HG03095 (cell line): ENCODE measurements around the gene ANKRD40CL.

Experiments used
- ATAC-seq: cut with Tn5 transposase; IDR thresholded peaks from one replicate; pipeline ENCODE4 v1.9.1; 2021; ENCODE audit warnings: moderate library complexity; ENCODE audit not compliant: unreplicated experiment

The ANKRD40CL gene

DNA sequence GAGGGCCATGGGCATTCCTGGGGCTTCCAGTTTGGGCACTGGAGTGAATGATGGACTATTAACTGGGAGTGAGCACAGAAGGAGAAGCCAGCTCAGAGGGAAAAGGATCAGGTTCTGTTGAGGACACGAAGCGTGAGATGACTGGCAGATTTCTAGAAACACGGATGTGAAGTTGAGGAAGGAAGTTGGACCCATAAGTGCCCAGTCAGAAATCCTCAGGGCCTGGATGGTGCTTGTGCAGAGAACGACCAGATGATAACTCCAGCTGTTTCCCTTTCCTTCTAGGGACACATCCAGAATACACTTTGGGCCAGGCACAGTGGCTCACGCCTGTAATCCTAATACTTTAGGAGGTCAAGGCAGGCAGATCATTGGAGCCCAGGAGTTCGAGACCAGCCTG, 23.3 kb upstream of the ANKRD40CL start:
- no peak for ATAC-seq

DNA sequence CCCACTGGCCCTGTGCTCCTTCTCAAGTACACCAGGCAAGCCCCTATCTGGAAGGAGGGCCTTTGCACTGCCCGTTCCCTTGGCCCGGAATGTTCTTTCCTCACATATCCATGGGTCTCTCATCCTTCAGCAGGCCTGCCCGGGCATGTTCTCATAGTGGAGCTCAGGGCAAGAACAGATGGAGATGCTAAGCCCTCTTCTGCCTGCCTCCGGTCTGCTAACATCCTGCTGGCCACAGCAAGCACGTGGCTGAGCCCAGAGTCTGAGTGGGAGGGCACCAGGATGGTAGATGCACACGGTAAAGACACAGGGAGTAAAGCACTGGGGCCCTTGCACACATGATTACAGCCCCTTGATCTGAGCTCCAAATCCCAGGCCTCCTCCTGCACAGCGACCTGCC, 19.8 kb upstream of the ANKRD40CL start:
- ATAC-seq: no peak

- no peak for ATAC-seq
These were observed 18.7 kb upstream of the ANKRD40CL start for GRCh38 chr17:50785946-50786570.

DNA sequence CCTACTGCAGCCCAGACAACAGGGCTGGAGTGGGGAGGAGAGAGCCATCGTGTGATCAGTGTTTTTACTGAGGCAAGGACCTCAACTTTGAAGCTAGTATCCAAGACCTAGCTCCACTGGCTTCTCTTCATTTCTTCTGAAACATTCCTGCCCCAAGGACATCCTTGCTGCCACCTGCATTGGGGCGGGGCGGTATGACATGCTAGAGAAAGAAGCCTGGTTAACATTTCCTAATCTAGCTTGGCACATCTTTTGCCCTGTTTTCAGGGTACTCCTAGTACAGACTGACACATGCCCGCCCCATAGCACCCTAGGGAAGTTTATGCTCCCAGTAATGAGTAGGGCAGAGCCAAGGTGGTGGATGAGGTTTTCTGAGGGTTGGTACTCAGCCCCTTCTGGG, 17.8 kb upstream of the ANKRD40CL start:
- ATAC-seq: no peak

- no peak for ATAC-seq
These were observed 16.6 kb upstream of the ANKRD40CL start for GRCh38 chr17:50783905-50784304.

DNA sequence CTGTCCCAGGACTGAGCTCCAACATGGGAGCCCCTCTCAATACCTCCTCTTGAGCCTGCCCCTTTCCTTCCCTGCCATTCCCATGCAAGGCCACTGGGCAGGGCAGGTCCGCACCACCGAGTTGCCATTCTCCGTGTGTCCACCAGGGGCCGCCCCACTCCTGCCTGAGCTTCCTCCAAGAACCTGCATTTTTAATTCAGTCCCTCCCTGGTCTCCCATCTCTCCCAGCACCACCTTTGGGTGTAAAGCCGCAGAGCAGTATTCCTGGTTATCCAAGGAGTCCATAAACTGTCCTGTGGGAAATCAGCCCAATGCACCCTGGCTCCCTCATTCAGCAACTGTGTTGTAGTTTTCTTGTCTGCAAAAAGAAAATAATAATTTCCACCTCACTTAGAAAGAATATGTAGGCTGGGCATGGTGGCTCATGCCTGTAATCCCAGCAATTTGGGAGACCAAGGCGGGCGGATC, 15.9 kb upstream of the ANKRD40CL start:
- no peak for ATAC-seq

DNA sequence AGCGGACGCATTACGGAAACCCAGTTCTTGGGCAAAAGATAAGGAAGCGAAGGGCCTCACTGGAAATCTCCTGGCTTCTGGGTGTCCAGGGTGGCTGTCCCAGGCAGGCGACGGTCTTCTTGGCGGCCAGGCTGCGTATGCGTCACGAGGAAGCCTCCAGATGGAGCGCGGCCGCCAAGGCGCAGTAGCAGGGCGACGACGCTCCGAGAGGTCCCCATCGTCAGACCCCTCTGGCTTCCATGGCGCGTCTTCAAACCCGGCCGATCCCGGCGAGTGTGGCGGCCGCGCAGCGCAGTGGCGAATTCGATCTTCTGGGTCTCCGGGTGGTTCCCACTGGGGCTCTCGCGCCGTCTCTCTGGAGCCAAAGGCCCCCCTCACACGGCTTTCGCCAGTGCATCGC, 13.8 kb upstream of the ANKRD40CL start:
- no peak for ATAC-seq

GRCh38 chr17:50779747-50780353, 12.5 kb upstream of the ANKRD40CL start:
- no peak for ATAC-seq

- ATAC-seq: no peak
These were observed 11.7 kb upstream of the ANKRD40CL start for GRCh38 chr17:50778988-50779387.

DNA sequence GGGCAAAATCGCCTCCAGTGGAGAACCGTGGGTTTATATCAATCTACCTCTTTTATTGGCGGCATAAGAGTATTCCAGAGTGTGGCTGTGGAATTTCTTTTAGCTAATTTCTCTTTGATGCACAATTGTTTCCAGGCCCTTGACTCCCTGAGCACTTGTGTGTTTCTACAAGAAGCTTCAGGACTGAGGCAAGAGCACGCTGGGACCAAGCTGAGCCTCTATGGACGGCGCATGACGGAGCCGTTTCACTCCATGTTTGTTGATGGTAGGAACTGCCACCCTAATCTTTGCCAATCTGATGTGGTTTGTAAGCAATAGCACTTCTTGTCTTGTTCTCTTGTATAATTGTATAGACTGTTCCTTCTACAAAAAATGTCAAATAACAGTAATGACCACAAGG, 11.2 kb upstream of the ANKRD40CL start:
- no peak for ATAC-seq

GRCh38 chr17:50775926-50776325, 8.6 kb upstream of the ANKRD40CL start:
- ATAC-seq: no peak

GRCh38 chr17:50774225-50774803, 7.0 kb upstream of the ANKRD40CL start:
- ATAC-seq: no peak

DNA sequence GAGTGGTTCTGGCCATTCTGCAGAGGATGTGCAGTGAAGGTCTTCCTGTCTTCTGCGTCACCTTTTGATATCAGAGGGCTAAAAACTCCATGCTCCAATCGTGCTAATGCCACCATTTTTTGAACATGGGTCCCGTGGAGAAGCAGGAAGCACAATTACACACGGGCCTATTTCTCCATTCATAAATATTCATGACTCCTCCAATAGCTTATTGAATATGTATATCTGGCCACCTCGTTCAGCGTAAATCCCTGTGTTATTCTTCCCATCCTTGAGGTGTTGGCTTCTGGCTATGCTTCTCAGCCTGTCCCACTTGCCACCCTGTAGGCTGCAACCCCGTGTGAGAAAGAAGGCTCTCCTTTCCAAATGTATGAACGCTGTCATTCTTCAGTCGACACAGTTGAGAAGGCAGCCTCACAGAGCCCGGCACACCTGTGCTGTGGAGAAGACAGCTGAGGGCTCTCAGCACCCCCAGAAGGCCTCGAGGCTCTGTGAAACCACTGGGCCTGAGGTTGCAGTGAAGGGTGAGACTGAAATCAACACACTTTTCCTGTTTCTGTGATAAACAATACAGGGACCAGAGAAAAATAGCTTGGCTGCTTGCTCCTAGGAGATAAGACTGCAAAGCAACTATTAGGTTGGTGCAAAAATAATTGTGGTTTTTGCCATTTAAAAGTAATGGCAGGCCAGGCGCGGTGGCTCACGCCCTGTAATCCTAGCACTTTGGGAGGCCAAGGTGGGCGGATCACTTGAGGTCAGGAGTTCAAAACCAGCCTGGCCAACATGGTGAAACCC, 4.9 kb upstream of the ANKRD40CL start:
- ATAC-seq: no peak

DNA sequence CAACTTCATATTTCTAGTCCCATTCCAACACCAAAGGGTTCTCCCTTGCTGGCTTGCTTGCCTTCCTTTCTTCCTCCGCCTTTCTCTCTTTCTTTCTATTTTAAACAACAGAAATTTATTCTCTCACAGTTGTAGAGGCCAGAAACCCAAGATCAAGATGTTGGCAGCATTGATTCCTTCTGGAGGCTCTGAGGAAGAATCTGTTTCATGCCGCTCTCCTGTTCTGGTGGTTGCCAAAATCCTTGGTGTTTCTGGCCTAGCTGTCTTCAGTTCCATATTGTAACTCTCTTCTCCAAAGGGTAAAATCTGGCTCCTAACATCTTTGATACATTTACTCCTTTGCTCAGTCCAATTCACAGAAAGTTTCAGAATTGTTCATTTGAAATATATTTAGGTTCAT, 3.0 kb upstream of the ANKRD40CL start:
- ATAC-seq: no peak

- no peak for ATAC-seq
These were observed 2.6 kb upstream of the ANKRD40CL start for GRCh38 chr17:50769884-50770283.

DNA sequence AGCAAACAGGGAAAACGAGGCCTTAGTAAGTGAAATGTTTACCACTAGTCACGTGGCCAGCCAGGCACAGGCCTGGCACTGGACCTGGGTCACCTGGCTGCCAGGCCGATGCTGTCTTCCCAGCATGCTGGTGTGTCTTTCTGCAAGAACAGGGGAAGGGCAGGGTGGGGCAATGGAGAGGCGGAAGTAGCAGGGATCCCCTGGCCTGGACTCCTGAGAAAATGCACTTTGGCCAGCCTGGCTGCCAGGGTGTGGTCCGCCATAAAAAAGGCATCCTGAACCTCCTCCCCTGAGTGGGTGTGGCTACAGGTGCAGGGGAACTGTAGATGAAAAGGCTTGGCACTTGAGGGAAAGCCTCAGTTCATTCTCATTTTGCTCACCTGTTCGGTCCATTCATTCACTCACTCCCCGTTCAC, 1.0 kb upstream of the ANKRD40CL start:
- no peak for ATAC-seq

- ATAC-seq: no peak
These were observed 288 bp downstream of the ANKRD40CL start for GRCh38 chr17:50767030-50767429.

- ATAC-seq: no peak
These were observed 895 bp downstream of the ANKRD40CL start for GRCh38 chr17:50766222-50767023.

DNA sequence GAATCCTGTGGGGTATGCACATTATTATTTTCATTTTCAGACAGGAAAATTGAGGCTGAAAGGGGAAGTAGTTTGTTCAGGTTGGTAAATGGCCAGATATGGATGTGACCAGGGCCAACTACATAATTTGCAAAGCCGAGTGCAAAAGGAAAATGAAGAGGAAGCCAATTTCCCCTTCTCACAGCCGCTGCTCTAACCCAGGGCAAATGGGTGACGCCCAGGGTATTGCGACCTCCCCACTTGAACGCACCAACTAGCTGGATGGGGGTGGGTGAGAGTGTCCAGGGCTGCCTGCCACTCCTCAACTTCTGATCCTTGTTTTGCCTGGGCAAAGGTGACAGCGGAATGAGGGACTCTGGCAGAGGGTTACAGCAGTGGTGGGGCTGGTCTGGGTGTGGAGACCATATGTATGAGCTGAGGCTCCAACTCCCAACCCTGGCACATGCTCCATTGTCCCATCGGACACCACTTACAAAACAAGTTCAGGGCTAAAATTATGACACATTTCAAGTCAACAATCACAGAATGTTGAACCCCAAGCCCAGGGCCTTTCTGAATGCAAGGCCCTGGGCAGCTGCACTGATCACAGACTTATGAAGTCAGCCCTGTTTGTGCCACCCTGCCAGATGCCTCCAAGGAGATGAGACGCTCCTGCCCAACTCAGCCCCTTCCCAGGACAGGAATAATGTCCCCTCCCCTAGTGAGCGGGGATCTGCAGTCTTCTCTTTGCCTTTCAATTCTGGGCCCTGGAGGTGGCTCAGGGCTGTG, 1.7 kb downstream of the ANKRD40CL start:
- no peak for ATAC-seq

GRCh38 chr17:50764734-50765149, 2.6 kb downstream of the ANKRD40CL start:
- no peak for ATAC-seq
